ENCODE measurements around the gene PITPNC1.

PITPNC1 gene

GRCh38 chr17:67492251-67492740 is 115.2 kb downstream of the PITPNC1 start:
- TF ChIP-seq FOXP2 (optimal IDR thresholded peaks at IDR 0.05; ENCODE audit: borderline replicate concordance, extremely low read depth, extremely low read length, insufficient read depth) (no peak), SIN3A (IDR thresholded peaks at IDR 0.05; ENCODE audit: borderline replicate concordance, insufficient read depth, low read length) (no peak), POLR2AphosphoS5 (IDR thresholded peaks at IDR 0.05; ENCODE audit: low read depth, low read length) (no peak), TAF1 (IDR thresholded peaks at IDR 0.05; ENCODE audit: borderline replicate concordance, insufficient read depth, low read length) (no peak), REST (IDR thresholded peaks at IDR 0.05; ENCODE audit: insufficient read depth in 1 of 2, low read depth in 2 of 2, low read length in 2 of 2) (no peak)

- no peak for TF ChIP-seq TAF1 (IDR thresholded peaks at IDR 0.05; ENCODE audit: borderline replicate concordance, insufficient read depth, low read length)
Measured at GRCh38 chr17:67492824-67493517, 115.9 kb downstream of the PITPNC1 start.

- TF ChIP-seq POLR2AphosphoS5 (IDR thresholded peaks at IDR 0.05; ENCODE audit: low read depth, low read length) (no peak), TAF1 (IDR thresholded peaks at IDR 0.05; ENCODE audit: borderline replicate concordance, insufficient read depth, low read length) (no peak), SIN3A (IDR thresholded peaks at IDR 0.05; ENCODE audit: borderline replicate concordance, insufficient read depth, low read length) (no peak), FOXP2 (optimal IDR thresholded peaks at IDR 0.05; ENCODE audit: borderline replicate concordance, extremely low read depth, extremely low read length, insufficient read depth) (no peak)
Measured at GRCh38 chr17:67493812-67494211, 116.7 kb downstream of the PITPNC1 start.

- TF ChIP-seq TAF1 (IDR thresholded peaks at IDR 0.05; ENCODE audit: borderline replicate concordance, insufficient read depth, low read length) = no peak
- TF ChIP-seq FOXP2 (optimal IDR thresholded peaks at IDR 0.05; ENCODE audit: borderline replicate concordance, extremely low read depth, extremely low read length, insufficient read depth) = no peak
- TF ChIP-seq SIN3A (IDR thresholded peaks at IDR 0.05; ENCODE audit: borderline replicate concordance, insufficient read depth, low read length) = no peak
- TF ChIP-seq POLR2AphosphoS5 (IDR thresholded peaks at IDR 0.05; ENCODE audit: low read depth, low read length) = no peak
- TF ChIP-seq REST (IDR thresholded peaks at IDR 0.05; ENCODE audit: insufficient read depth in 1 of 2, low read depth in 2 of 2, low read length in 2 of 2) = no peak
Measured at GRCh38 chr17:67496286-67496685, 119.2 kb downstream of the PITPNC1 start.

- TF ChIP-seq REST (IDR thresholded peaks at IDR 0.05; ENCODE audit: insufficient read depth in 1 of 2, low read depth in 2 of 2, low read length in 2 of 2) (no peak), TAF1 (IDR thresholded peaks at IDR 0.05; ENCODE audit: borderline replicate concordance, insufficient read depth, low read length) (no peak), SIN3A (IDR thresholded peaks at IDR 0.05; ENCODE audit: borderline replicate concordance, insufficient read depth, low read length) (no peak), FOXP2 (optimal IDR thresholded peaks at IDR 0.05; ENCODE audit: borderline replicate concordance, extremely low read depth, extremely low read length, insufficient read depth) (no peak), POLR2AphosphoS5 (IDR thresholded peaks at IDR 0.05; ENCODE audit: low read depth, low read length) (no peak)
Measured at GRCh38 chr17:67499685-67500084, 122.6 kb downstream of the PITPNC1 start.

GRCh38 chr17:67500261-67500660 is 123.2 kb downstream of the PITPNC1 start:
- TF ChIP-seq SIN3A (IDR thresholded peaks at IDR 0.05; ENCODE audit: borderline replicate concordance, insufficient read depth, low read length) = no peak
- no peak for TF ChIP-seq POLR2AphosphoS5 (IDR thresholded peaks at IDR 0.05; ENCODE audit: low read depth, low read length)
- TF ChIP-seq FOXP2 (optimal IDR thresholded peaks at IDR 0.05; ENCODE audit: borderline replicate concordance, extremely low read depth, extremely low read length, insufficient read depth) = no peak
- TF ChIP-seq REST (IDR thresholded peaks at IDR 0.05; ENCODE audit: insufficient read depth in 1 of 2, low read depth in 2 of 2, low read length in 2 of 2) = no peak
- no peak for TF ChIP-seq TAF1 (IDR thresholded peaks at IDR 0.05; ENCODE audit: borderline replicate concordance, insufficient read depth, low read length)

Data from PFSK-1 (cell line).